GM12878 (cell line): ENCODE data around the gene LY9. TPM values are rescaled to one million over a fixed set of nuclear protein-coding genes. Genes with fewer than 3 reads are reported as not detected.

Experiments
- ATAC-seq: fragments of 200-7000 bp; cut with Tn5 transposase; 3 replicates; pipeline ENCODE4 v1.9.1; 2020; ENCODE audit warnings: mild to moderate bottlenecking, moderate library complexity
- BruUV-seq: library from RNA; stranded (reverse); fragments of 400-500 nt; replicated peaks from 2 replicates; lab custom pipeline; 2021; lab: Mats Ljungman, UMichigan
- CTCF ChIA-PET: fragments of 300-600 bp; sonication (Branson Sonifier 250); formaldehyde crosslinking; extraction: SDS; loops from one replicate; lab custom pipeline; 2021; ENCODE audit warnings: inconsistent platforms; lab: Yijun Ruan, JAX
- POLR2A ChIA-PET: fragments of 350-600 bp; formaldehyde crosslinking; extraction: SDS; loops from one replicate; lab custom pipeline; 2021; ENCODE audit warnings: inconsistent platforms; lab: Charles Lee
- RAD21 ChIA-PET: fragments of 300-600 bp; sonication (Branson Sonifier 250); formaldehyde crosslinking; loops from one replicate; lab custom pipeline; 2023; ENCODE audit warnings: antibody characterized with exemption; ENCODE audit not compliant: unreplicated experiment; lab: Charles Lee
- SMC1A ChIA-PET: fragments of 300-600 bp; sonication (Branson Sonifier 250); formaldehyde crosslinking; loops from one replicate; lab custom pipeline; 2023; ENCODE audit not compliant: unreplicated experiment, uncharacterized antibody; lab: Charles Lee
- DNase-seq: peaks from one replicate; pipeline ENCODE4 v3.0.0-alpha.2; 2011; ENCODE audit warnings: low read depth, low spot score
- FAIRE-seq: peaks from 3 replicates; lab custom pipeline; 2011; peaks lifted over from hg19 to GRCh38; lab: Jason Lieb, UNC
- H2AFZ ChIP-seq: 2 replicates; pipeline ENCODE4 v1.6.0; 2011; ENCODE audit warnings: low read depth, low read length, control low read depth; ENCODE audit not compliant: control insufficient read depth
- H3K27ac ChIP-seq: 2 replicates; pipeline ENCODE4 v1.5.1; 2011; ENCODE audit warnings: control low read depth; ENCODE audit not compliant: control insufficient read depth, insufficient read depth
- H3K27me3 ChIP-seq, 2 experiments: replicated peaks in 1 of 2; 2 replicates each; pipeline versions ENCODE4 v1.6.0 to v1.6.1; 2011; ENCODE audit warnings: low read length in 1 of 2; ENCODE audit not compliant: control insufficient read depth in 2 of 2, insufficient read depth in 2 of 2
- H3K36me3 ChIP-seq, 2 experiments: 2 replicates each; pipeline ENCODE4 v1.5.1; 2011; ENCODE audit warnings: low read length in 1 of 2; ENCODE audit not compliant: control insufficient read depth in 2 of 2, insufficient read depth in 2 of 2
- H3K4me1 ChIP-seq: 2 replicates; pipeline ENCODE4 v1.6.1; 2011; ENCODE audit warnings: mild to moderate bottlenecking, low read length, moderate library complexity, mixed read lengths; ENCODE audit not compliant: control insufficient read depth, insufficient read depth
- H3K4me2 ChIP-seq: 2 replicates; pipeline ENCODE4 v1.6.0; 2011; ENCODE audit warnings: control low read depth; ENCODE audit not compliant: control insufficient read depth, insufficient read depth
- H3K4me3 ChIP-seq: fragments of 200-600 bp; sonication (generic); 2 replicates; pipeline ENCODE4 v1.5.1; 2016
- H3K79me2 ChIP-seq: 2 replicates; pipeline ENCODE4 v1.6.0; 2011; ENCODE audit warnings: low read length; ENCODE audit not compliant: control insufficient read depth, insufficient read depth
- H3K9ac ChIP-seq: 2 replicates; pipeline ENCODE4 v1.8.0; 2011; ENCODE audit warnings: low read length, control low read depth, mixed read lengths; ENCODE audit not compliant: control insufficient read depth, insufficient read depth
- H3K9me3 ChIP-seq: replicated peaks from 3 replicates; pipeline ENCODE4 v1.5.1; 2011; ENCODE audit warnings: mild to moderate bottlenecking, low read length; ENCODE audit not compliant: control insufficient read depth, insufficient read depth
- H4K20me1 ChIP-seq: 2 replicates; pipeline ENCODE4 v1.6.0; 2011; ENCODE audit not compliant: control insufficient read depth, insufficient read depth
- CHD1 ChIP-seq: IDR thresholded peaks from 2 replicates; pipeline ENCODE4 v1.6.1; 2012; ENCODE audit warnings: low read depth, low read length, improper control_type of control experiment
- FOS ChIP-seq: IDR thresholded peaks from 3 replicates; pipeline ENCODE4 v1.6.1; 2011; ENCODE audit warnings: borderline replicate concordance; ENCODE audit not compliant: insufficient read length; ENCODE audit errors: extremely low read depth
- IKZF1 ChIP-seq: fragments of 450-650 bp; conservative IDR thresholded peaks from 2 replicates; pipeline ENCODE4 v1.6.1; 2017; ENCODE audit warnings: antibody characterized with exemption, mild to moderate bottlenecking
- IKZF2 ChIP-seq, 2 experiments: fragments of 450-650 bp; IDR thresholded peaks; 2 replicates each; pipeline ENCODE4 v1.6.1; 2017; ENCODE audit warnings: mild to moderate bottlenecking in 2 of 2, moderate library complexity in 2 of 2
- JUNB ChIP-seq: IDR thresholded peaks from 2 replicates; pipeline ENCODE4 v1.6.1; 2016; ENCODE audit warnings: antibody characterized with exemption, mild to moderate bottlenecking
- MYB ChIP-seq: fragments of 150-350 bp; IDR thresholded peaks from 2 replicates; pipeline ENCODE4 v1.6.1; 2014; ENCODE audit warnings: mild to moderate bottlenecking, low read depth, low read length, borderline replicate concordance
- NFYB ChIP-seq: IDR thresholded peaks from 2 replicates; pipeline ENCODE4 v1.6.1; 2011; ENCODE audit warnings: low read depth, mild to moderate bottlenecking, low read length, improper control_type of control experiment, moderate library complexity; ENCODE audit not compliant: insufficient read depth
- PAX8 ChIP-seq: fragments of 450-650 bp; IDR thresholded peaks from 2 replicates; pipeline ENCODE4 v1.6.1; 2017; ENCODE audit warnings: mild to moderate bottlenecking, moderate library complexity
- SMAD1 ChIP-seq: fragments of 450-650 bp; IDR thresholded peaks from 2 replicates; pipeline ENCODE4 v1.6.1; 2018; ENCODE audit warnings: mild to moderate bottlenecking, low read depth; ENCODE audit not compliant: partially characterized antibody
- SPI1 ChIP-seq: IDR thresholded peaks from 2 replicates; pipeline ENCODE4 v1.6.1; 2011; ENCODE audit warnings: low read depth, mild to moderate bottlenecking, low read length, moderate library complexity, borderline replicate concordance; ENCODE audit not compliant: insufficient read depth
- SRF ChIP-seq, 2 experiments: IDR thresholded peaks; 2 replicates each; pipeline ENCODE4 v1.6.1; 2011; ENCODE audit warnings: low read depth in 2 of 2, low read length in 2 of 2, mild to moderate bottlenecking in 1 of 2, moderate library complexity in 1 of 2
- SUPT20H ChIP-seq: IDR thresholded peaks from 2 replicates; pipeline ENCODE4 v1.6.1; 2011; ENCODE audit warnings: low read depth, mild to moderate bottlenecking, low read length, moderate library complexity, borderline replicate concordance; ENCODE audit not compliant: control insufficient read depth
- TARDBP ChIP-seq: IDR thresholded peaks from 2 replicates; pipeline ENCODE4 v1.6.1; 2016; ENCODE audit warnings: borderline replicate concordance
- TBL1XR1 ChIP-seq: IDR thresholded peaks from 2 replicates; pipeline ENCODE4 v1.6.1; 2012; ENCODE audit warnings: low read depth, low read length, improper control_type of control experiment
- ZBTB11 ChIP-seq: fragments of 450-650 bp; formaldehyde crosslinking; IDR thresholded peaks from 2 replicates; pipeline ENCODE4 v1.5.0; 2022; ENCODE audit warnings: mild to moderate bottlenecking, missing genetic modification characterization
- in situ Hi-C: fragments of 300-500 bp; cut with MboI; formaldehyde crosslinking; loops from 9 replicates; pipeline ENCODE4 v1.14.3; 2018; ENCODE audit warnings: mixed read lengths
- intact Hi-C: fragments of 100-400 bp; cut with micrococcal nuclease; formaldehyde crosslinking; loops from one replicate; pipeline ENCODE4 v1.14.2; 2022; ENCODE audit not compliant: unreplicated experiment
- polyA plus RNA-seq, 11 experiments: library from polyadenylated mRNA; depleted of rRNA in 4 of 11; unstranded in 6 of 11; stranded (reverse) in 5 of 11; fragments of >200 nt; fragmentation: Nextera tagmentation in 4 of 11; fragmentation: Illumina TruSeq in 1 of 11; extraction: Ambion mirVana in 4 of 11; extraction: Trizol in 1 of 11; gene quantifications; 1 replicate in 1 of 11; 2 replicates in 10 of 11; pipeline versions ENCODE4 v1.2.1 to v1.2.3, GENCODE V29; 2011 to 2016; ENCODE audit warnings: inconsistent platforms in 2 of 11, missing spikeins in 2 of 11, low read depth in 1 of 11
- total RNA-seq, 4 experiments: library from RNA; depleted of rRNA in 3 of 4; stranded (reverse); fragments of >200 nt in 3 of 4; fragmentation: Illumina TruSeq in 1 of 4; extraction: Trizol in 1 of 4; gene quantifications; 2 replicates each; pipeline versions ENCODE4 v1.2.1 to v1.2.3, GENCODE V29; 2013 to 2021
- TF ChIP-seq, protein P1 (sequence below): fragments of 450-650 bp; IDR thresholded peaks from 2 replicates; pipeline ENCODE4 v1.6.1; 2017; ENCODE audit warnings: mild to moderate bottlenecking, low read depth, inconsistent platforms; ENCODE audit not compliant: poor library complexity, severe bottlenecking
- TF ChIP-seq, protein P2 (sequence below), 3 experiments: IDR thresholded peaks in 2 of 3; conservative IDR thresholded peaks in 1 of 3; 2 replicates each; pipeline ENCODE4 v1.5.1; 2011; ENCODE audit warnings: low read depth in 3 of 3, low read length in 3 of 3, mild to moderate bottlenecking in 3 of 3, control low read depth in 2 of 3, moderate library complexity in 2 of 3, inconsistent platforms in 1 of 3, mixed read lengths in 1 of 3; ENCODE audit not compliant: control insufficient read depth in 2 of 3, insufficient read depth in 1 of 3; ENCODE audit errors: extremely low read depth in 1 of 3

The LY9 gene
- total and polyA plus RNA-seq, 10 of the 15 experiments (the other 5 are each of a cell fraction or from before 2014, with no cell fraction given) = 2.7 to 12.5 (median 9.0) TPM

DNA sequence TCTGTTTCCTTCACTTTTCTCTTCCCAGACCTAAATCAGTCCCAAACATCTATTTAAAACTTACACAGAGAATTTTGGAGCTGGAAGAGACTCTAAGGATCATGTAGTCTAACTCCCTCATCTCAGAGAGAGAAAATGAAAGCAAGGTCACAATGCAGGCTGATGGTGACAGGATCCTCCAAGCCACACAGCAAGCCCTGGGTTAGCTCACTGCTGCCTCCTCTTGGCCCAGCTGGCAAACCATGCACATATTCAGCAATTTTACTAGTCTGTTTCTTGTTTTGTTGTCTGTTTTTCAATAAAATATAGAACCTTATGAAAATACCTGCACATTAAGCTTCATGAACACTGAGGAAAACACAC lies 27.7 kb upstream of the LY9 start:
- Histone ChIP-seq H3K4me2 (peak overlapping the region; percentile 89), H3K9ac (peak overlapping the region; percentile 88), H2AFZ (peak overlapping the region; percentile 86), H3K27me3 (no peaks in the 10 kb centered on the region), H3K9me3 (no peaks in the 10 kb centered on the region; the same call in 1 of the 3 replicates), H3K27ac (peak overlapping the region; percentile 89), H3K4me3 (peak overlapping the region; percentile 59), H3K36me3 (no peaks in the 10 kb centered on the region), H3K79me2 (peaks cover 3% of the 10 kb centered on the region), H3K4me1 (peaks cover 23% of the 10 kb centered on the region), H4K20me1 (no peaks in the 10 kb centered on the region)
- SMC1A ChIA-PET = interaction anchor here (0.7 to 15.6 kb wide), 32 partner anchors 8 to 229 kb away, joined by 3 to 447 read pairs (median 7); partner anchors contain the start of genes CD48, ITLN2, LY9 and SLAMF7
- POLR2A ChIA-PET = interaction anchor here (0.5 to 4.4 kb wide), 27 partner anchors 9 to 247 kb away, joined by 3 to 54 read pairs (median 7); partner anchors contain the start of genes CD244, CD48, LY9 and SLAMF7
- peak; percentile 84 for DNase-seq
- ATAC-seq = peak; percentile 94
- BruUV-seq = no TSS peak
- FAIRE-seq = peak; percentile 92
- CTCF ChIA-PET = interaction anchor here (0.7 to 8.1 kb wide), 41 partner anchors 11 to 475 kb away, joined by 3 to 234 read pairs (median 8); partner anchors contain the start of genes CD244, ITLN2, LY9 and SLAMF1
- intact Hi-C loops = loop anchor here (1.0 kb wide), 3 partner anchors 24 to 87 kb away; no protein-coding TSS in a partner anchor
- RAD21 ChIA-PET = interaction anchor here (0.7 to 7.7 kb wide), 38 partner anchors 9 to 366 kb away, joined by 3 to 151 read pairs (median 8); partner anchors contain the start of genes CD244, CD48, ITLN2 and LY9
- in situ Hi-C loops = loop anchor here (5.0 kb wide), 2 partner anchors 41 to 86 kb away; no protein-coding TSS in a partner anchor
- TF ChIP-seq, protein P1, sequence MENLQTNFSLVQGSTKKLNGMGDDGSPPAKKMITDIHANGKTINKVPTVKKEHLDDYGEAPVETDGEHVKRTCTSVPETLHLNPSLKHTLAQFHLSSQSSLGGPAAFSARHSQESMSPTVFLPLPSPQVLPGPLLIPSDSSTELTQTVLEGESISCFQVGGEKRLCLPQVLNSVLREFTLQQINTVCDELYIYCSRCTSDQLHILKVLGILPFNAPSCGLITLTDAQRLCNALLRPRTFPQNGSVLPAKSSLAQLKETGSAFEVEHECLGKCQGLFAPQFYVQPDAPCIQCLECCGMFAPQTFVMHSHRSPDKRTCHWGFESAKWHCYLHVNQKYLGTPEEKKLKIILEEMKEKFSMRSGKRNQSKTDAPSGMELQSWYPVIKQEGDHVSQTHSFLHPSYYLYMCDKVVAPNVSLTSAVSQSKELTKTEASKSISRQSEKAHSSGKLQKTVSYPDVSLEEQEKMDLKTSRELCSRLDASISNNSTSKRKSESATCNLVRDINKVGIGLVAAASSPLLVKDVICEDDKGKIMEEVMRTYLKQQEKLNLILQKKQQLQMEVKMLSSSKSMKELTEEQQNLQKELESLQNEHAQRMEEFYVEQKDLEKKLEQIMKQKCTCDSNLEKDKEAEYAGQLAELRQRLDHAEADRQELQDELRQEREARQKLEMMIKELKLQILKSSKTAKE = peak; percentile 47
- no peak for TF ChIP-seq SPI1
- no peak for TF ChIP-seq SRF (IDR thresholded peaks at IDR 0.05; ENCODE audit: low read depth in 2 of 2, low read length in 2 of 2)
- no peak for TF ChIP-seq ZBTB11
- TF ChIP-seq PAX8 = no peak
- no peak for TF ChIP-seq TARDBP
- no peak for TF ChIP-seq MYB
- TF ChIP-seq SMAD1 = no peak
- no peak for TF ChIP-seq SUPT20H
- TF ChIP-seq IKZF2 (IDR thresholded peaks at IDR 0.05) = peak in 1 of 2 experiments; percentile 18; a peak in 1 of 4 replicates
- no peak for TF ChIP-seq NFYB
- no peak for TF ChIP-seq CHD1
- no peak for TF ChIP-seq FOS
- no peak for TF ChIP-seq TBL1XR1
- TF ChIP-seq IKZF1 = peak; percentile 44
- TF ChIP-seq, protein P2, sequence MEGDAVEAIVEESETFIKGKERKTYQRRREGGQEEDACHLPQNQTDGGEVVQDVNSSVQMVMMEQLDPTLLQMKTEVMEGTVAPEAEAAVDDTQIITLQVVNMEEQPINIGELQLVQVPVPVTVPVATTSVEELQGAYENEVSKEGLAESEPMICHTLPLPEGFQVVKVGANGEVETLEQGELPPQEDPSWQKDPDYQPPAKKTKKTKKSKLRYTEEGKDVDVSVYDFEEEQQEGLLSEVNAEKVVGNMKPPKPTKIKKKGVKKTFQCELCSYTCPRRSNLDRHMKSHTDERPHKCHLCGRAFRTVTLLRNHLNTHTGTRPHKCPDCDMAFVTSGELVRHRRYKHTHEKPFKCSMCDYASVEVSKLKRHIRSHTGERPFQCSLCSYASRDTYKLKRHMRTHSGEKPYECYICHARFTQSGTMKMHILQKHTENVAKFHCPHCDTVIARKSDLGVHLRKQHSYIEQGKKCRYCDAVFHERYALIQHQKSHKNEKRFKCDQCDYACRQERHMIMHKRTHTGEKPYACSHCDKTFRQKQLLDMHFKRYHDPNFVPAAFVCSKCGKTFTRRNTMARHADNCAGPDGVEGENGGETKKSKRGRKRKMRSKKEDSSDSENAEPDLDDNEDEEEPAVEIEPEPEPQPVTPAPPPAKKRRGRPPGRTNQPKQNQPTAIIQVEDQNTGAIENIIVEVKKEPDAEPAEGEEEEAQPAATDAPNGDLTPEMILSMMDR (IDR thresholded peaks at IDR 0.05 in 2 of 3, conservative IDR thresholded peaks at IDR 0.05 in 1 of 3; ENCODE audit: control insufficient read depth in 2 of 3, extremely low read depth in 1 of 3, insufficient read depth in 1 of 3, low read depth in 3 of 3, low read length in 3 of 3) = peak; percentile 90 to 97 (median 91)
- no peak for TF ChIP-seq JUNB
